D341Med (cell line): ENCODE results near the gene SST.

Experiments used
- DNase-seq: peaks from one replicate; pipeline ENCODE4 v3.0.0; 2012; ENCODE audit warnings: low spot score

Gene SST

DNA sequence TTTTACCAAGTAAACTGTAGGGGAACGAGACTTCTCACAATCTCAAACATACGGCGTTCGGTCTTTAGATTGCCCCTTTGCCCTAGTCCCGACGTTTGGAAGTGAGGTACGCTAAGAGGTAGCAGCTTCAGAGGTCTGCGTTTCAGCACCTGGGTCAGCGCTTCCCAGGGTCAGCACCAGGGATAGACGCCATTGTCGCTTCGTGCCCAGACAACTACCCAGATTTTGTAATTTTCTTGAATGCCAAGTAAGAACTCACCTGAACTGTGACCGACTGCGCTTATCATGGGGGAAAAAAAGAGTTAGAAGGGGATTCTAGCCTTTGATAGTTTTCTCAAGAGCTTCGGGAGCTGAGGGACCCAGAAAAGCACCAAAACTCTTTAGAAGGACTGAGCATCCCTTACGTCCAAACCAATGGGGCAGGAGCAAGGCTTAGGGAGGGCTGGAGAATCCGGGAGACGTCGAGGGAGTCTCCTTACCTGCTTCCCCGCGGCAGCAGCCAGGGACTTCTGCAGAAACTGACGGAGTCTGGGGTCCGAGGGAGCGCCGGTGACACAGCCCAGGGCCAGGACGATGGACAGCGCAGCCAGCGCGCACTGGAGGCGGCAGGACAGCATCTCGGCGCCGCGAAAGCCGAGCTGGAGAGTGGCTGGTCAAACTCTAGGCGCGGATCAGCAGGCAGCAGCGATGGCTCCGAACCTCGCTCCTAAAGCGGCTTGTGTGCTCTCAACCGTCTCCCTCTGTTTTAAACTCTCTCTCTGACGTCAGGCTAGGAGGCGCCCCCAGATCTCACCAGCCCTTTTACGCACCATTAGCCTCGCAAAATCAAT, at the start of gene SST:
Gene SST, minus strand, starts transcription at position 720 of the 830 bp plus-strand sequence. Its CDS starts 103 bp downstream, at position 617.
- peak; percentile 20 for DNase-seq

DNA sequence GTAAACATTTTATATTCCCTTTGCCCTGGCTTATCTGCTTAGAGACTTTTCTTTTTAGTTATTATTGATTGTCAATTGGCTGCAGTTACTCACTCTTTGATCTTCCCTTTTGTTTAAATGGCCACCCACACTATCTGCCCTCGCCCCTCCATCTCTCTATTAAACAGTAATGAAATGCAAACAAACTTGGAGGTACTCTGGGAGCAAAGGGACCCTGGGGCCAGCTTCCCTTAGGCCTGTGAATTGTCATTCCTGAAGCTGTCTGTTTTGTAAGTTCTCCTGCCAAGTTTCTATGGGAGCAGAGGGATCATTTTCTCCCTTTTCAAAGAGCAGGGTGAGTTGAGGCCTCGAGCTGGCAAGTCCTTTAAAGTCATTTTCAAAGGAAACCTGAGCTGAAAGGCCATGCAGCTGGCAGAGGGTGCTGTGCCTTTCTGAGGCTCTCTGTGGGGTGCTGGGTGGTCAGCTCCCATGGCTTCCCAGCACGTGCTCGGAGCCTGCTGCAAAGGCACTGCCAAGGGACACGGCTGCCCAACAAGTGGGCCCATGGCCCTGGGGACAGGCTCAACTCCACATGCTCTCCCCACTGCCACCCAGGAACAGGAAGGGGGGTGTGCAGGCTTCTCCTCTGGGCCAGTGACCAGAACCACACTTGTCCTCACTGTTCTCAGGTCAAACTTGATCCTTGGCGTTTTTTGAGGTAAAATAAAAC, 49.6 kb upstream of the SST start:
- no peak for DNase-seq

DNA sequence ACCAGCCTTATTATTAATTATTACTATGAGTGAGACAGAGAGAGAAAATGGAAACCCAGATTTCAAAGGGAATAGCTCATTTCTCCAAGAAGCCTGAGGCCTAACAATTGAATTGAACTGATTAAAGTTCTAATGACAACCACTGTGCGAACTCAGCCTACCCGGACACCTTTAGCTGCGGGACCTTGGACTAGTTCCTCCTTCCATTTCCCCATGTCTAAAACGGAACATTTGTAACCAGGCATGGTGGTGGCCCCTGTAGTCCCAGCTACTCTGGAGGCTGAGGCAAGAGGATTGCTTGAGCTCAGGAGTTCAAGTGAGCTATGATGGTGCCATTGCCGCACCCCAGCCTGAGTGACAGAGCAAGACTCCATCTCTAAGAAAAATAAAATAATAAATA, 48.6 kb upstream of the SST start:
- no peak for DNase-seq

DNA sequence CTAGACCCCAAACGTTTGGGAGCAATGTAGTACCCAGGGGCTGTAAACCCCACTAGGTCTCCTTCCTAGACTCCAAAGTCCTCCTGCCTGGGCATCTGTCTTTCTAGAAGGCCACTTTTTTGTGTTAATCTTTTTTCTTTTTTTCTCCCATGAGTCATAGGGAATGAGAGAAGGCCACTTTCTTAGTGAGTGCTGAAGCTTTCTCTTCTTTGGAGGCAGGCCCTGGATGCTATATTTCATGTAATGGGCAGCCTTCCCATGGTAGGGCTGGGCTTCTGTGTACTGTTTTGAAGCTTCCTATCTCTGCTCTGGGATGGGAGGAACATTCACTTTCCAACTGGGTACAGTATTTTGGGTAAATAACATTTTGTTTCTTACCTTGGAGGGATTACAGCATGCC, 47.4 kb upstream of the SST start:
- no peak for DNase-seq

DNA sequence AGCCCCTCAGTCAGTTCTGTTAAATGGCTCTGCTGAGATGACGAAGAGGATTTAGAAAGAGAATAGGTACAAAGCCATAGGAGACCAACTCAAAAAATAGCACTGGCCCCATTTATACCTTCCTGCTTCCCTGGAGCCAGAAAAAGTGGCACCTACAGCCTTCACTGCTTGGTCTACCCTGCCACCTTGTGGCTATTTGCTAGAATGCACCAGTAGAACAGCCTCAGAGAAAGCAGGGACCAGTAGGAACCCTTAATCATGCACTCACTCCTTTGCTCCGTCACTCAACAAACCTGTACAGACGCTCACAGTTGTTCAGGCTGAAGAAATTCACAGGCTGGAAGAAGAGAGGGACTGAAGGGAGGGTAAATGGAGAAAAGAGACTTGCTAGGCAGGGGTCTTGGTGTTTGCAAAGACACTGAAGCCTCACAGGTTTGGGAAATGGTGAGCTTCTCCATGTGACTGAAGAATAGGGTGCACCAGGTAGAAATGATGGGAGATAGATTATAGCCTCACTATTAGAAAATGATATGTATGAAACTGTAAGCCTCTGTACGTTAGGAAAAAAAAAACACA, 44.3 kb upstream of the SST start:
- DNase-seq = peak; percentile 73

DNA sequence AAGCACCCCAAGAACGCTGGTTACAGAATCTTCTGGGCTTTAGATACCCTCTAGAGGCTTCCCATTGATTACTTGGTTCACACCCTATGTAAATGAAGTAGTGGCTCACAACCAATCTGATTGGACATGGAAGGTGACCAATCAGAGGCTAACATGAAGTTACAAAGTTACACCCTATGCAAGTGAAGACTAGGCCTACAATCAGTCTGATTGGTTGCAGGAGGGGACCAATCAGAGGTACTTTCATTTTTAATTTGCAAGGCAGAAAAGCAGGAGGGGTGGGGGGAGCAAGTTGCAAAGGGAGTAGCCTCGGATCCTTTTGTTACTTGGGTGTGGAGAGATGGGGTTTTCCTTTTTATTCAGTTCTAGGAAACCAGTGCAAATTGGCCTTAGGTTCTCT, 43.3 kb upstream of the SST start:
- DNase-seq = no peak

DNA sequence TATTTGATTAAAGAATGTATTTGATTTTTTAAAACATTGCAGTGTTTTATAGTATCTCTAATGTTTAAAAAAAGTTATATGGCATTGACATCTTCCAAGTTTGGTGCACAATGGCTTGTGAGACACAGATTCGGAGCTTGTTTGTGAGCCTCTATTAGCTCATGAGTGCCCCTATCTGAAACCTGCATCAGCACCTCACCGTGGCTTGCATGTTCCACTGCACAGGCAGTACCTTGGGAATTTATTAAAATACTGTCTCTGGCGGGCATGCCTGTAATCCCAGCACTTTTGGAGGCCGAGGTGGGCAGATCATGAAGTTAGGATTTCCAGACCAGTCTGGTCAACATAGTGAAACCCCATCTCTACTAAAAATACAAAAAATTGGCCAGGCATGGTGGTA, 39.0 kb upstream of the SST start:
- no peak for DNase-seq

DNA sequence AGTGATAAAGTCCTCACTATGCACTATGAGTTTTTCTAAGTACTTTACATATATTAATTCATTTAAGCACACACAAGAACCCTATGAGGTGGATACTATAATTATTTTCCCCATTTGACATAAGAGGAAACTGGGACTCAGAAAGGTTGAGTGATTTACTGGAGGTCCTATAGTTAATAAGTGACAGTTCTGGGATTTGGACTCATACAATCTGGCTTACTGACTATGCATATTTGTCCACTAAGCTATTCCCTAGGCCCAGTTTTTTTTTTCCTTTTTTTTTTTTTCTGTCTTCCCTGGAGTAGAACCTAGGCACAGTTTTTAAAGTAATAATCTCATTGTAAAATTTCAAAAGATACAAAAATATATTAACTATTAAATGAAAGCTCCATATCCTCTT, 38.5 kb upstream of the SST start:
- DNase-seq = no peak

DNA sequence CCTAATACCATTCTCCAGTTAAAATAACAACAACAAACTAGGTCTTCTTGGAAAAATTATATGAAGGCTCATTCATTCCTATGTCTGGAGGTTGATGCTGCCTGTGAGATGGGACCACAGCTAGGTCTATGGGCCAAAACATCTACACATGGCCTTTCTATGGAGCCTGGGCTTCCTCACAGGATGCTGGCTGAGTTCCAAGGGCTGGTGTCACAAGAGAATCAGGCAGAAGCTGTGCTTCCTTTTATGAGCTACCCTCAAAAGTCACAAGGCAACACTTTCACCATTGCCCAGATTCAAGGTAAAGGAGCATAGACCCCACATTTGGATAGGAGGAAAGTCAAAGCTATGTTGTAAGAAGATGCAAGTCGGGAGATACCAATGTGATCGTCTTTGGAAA, 36.8 kb upstream of the SST start:
- no peak for DNase-seq

DNA sequence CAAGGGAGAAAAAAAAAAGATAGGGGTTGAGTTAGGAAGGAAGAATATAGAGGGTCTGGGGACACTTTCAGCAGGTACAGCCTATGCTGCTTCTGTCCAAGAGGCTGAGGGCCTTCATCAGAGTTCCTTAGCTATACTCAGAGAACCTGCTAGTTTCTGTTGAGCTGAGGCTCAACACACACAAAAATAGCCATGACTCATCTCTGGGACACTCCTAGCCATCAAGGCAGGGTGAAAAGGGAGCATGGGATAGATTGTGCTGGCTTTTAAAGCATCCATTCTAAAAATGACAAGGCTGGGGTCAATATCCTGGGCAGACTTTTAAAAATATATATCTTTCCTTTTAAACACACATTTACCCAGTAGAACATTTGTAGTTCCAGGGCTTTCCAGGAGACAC, 35.0 kb upstream of the SST start:
- DNase-seq = no peak

DNA sequence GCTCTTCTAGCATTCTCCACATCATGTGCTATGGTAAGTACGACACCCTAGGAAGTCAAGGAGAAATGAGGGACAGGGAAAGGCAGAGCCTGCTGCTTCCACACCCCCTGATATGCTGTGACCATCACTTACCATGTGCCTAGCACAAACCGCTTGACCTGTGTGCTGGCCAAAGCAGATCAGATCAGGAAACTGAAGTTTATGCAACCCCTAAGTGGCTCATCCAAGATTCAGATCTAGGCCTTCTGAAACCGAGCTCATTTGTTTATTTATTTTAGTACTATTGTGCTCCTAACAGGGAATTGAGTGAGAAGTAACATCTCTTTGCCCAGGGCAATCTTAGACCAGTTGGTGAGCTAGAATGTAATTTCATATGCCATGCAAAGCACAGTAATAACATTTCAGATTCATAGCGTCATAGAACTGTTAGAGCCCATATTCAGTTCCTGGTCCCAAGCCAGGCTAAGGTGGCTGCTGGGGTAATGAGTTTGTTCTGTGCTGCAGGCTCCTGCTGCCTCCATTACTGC, 32.4 kb upstream of the SST start, which contains the start of gene RTP2:
Gene RTP2, minus strand, starts transcription at position 51 of the 527 bp plus-strand sequence. CDS start 429 bp downstream, outside the sequence.
- DNase-seq = no peak

DNA sequence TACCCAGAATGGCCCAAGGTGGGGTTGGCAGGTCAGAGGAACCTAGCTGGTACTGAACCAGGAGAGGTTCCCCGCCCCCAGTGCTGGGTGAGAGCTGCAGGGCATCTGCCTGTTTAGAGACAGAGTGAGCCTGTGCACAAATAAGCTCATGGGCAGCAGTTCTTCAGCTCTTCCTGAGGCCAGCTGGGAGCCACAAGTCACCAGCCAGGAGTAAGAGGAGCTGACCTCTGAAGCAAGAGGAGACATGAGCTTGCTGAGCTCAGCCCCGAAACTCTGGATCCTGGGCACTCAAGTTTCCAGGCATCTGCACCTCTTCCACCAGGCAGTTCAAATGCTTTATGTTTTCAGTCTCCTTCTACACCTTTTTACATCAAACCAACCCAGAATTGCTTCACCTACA, 30.1 kb upstream of the SST start:
- no peak for DNase-seq

DNA sequence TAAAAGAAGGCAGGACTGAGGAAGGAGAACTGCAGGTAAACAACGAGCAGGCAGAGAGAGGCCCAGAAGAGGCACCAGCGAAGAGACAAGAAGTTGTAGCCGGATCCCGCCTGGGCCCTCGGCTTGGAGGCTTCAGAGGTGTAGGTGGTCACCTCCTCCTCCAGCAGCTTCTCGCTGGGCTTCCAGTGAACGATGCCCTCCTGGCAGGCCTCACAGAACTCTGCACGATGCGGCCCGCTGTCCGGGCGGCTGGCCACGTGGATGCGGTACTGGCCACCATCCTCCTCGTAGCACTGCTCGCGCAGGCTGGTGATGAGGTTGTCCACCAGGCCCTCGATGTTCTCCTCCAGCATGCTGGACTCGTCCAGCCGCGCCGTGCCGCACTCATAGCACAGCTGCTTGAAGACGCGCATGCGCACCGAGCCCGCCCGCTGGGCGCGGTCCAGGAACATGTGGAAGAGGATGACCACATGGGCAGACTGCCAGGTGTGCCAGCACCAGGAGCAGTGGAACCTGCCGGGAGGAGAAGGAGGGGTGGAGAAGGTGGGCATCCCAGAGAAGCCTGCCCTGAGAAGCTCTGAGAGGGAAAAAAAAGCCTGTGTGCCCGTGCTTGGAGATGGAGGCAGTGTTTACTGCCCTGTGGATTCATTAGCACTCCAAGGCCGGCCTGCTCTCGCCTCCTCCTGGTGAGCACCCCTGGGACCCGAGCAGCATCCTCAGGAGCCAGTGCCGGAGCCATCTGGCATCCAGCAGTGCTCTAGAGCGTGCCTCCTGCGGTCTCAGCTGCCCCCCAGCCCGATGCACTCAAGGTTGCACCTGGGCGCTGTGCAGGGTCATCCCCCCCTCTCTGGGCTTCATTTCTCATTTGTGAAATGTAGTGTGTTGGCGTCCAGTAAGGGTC, 28.6 kb upstream of the SST start:
- no peak for DNase-seq

DNA sequence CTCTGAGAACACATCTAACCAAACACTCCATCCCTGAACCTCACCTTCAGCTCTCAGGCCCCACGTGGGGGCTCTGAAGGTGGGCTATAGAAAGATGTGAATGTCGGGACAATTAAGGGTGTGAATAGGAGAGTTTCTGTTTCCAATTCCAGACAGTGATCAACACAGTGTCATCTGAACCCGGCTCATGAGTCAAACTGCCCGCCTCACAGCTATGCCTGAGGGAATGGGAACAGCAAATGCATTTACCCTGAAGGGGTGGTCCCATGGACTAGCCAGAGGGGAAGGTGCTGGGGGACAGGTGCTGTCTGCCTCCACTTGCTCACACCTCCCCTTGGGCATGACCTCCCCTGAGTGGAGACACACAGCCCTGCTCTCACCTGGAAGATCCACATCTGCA, 25.8 kb upstream of the SST start:
- DNase-seq = no peak

DNA sequence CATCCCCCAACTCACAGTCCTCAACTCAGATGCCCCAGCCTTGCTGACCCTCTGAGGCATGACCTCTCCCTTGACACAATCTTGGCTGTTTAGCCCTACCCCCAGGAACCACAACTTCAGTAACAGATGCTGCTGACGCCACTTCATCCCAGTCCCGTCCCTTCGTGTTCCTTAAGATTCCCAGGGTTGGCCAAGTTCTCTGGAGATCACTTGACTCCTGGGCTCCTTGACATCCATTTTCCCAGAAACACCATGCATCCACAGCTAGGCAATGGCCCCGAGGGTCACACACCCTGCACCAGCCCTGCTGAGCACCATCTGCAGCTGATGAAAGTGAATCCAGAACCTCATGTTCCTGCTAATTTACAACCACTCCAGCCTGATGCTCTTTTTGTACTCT, 25.3 kb upstream of the SST start:
- DNase-seq = no peak

DNA sequence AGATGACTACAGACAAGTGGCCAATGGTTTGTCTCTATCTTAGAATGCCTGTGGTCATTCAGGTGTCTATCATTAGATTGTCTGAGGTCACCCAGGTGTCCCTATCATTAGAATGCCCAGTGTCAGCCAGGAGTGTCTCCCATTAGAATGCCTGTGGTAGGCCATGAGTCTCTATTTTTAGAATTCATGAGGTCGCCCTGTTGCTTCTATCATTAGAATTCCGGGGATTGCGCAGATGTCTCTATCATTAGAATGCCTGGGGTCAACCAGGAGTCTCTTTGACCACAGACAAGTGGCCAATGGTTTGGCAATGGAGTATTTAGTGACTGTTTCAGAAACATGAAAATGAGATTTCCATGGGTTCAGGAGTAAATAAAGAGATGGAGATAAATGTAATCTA, 24.6 kb upstream of the SST start:
- no peak for DNase-seq

DNA sequence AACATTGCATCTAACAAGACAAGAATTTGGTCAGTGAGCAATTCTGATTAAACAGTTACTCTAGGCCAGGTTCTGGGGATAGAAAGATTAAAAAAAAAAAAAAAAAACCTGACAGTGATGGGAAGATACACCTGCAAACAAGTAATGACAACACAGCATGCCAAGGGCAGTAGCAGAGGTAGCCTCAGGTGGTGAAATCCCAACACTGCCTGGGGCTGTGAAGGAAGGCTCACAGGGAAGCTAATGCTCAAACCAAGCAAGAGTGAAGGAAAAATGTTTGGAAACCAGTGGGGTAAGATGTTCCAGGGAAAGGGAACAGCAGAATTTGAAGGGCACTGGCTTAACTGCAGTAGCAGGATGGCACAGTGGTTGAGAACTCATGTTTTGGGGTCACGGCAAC, 23.2 kb upstream of the SST start:
- no peak for DNase-seq

DNA sequence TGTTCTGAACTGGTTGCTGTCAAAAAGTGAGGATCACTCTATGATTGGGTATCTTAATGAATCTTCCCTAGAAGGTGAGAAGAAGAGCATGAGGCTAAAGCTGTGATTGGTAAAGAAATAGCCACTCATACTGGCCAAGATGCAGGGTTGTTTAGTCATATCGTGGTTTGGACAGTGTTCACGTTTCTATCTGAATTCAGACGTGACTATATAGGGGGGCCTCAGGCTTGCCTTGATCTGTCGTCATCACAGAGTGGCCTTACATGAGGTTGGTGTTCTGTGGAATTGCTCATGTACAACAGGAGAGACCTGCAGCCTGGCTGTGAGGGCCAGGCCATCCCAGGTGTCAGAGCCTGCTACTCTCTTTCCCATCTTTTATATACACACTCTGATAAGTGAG, 19.8 kb upstream of the SST start:
- no peak for DNase-seq

DNA sequence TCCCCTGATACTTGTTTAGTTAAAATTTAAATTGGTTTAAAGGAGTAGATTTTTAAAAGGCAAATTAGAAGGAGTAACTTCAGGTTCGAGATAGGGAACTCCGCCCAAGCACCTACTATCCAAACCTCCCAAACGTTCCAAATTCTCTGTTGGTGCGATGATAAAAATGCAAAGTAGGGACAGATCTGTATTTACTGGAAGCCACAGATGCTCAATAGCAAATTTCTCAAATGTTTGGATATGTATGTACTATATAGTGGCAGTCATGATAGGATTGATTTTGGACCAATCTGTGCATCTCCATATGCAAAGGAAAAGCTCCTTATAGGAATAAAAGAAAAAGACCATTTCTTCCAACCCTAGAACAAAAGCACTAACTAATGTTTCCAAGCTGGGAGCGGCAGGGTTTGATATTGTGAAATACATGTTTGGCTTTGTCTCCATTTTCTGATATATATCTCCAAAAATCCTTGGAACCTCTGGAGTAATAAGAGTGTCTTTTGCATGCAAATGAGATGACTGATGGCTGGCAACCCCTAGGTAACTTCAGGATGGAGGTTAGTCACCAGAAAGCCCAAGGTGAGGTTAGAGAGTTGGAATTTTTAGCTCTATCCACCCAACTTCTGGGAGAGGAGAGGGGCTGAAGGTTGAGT, 16.6 kb upstream of the SST start:
- DNase-seq = no peak

DNA sequence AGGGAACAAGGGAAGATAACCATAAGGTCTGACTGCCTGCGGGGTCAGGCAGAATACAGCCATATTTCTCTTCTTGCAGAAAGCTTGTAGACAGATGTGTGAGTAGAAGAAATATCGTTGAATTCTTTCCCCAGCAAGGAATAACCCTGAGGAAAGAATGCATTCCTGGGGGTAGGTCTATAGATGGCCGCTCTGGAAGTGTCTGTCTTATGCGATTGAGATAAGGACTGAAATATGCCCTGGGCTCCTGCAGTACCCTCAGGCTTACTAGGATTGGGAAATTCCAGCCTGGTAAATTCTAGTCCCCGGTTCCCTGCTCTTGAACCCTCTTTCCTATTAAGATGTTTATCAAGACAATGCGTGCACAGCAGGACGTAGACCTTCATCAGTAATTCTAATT, 15.8 kb upstream of the SST start:
- no peak for DNase-seq

DNA sequence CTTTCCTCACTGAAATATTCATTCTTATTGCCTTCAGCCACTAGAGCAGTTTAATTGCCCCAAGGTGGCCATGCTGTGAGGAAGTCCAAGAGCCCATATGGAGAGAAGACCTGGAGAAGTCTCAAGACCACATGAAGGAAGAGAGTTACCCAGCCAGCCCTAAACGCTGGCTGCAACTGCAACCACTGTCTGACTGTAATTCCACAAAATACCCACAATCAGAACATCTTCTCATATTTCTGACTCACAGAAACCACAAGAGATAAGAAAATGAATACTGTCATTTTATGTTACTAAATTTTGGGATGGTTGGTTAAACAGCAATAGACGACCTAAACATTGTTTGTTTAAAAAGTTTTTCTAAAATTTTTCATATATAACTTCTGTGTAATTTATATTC, 14.7 kb upstream of the SST start:
- DNase-seq = no peak
